HepG2 (cell line): ENCODE measurements around the gene AEN.

Experiments
- POLR2AphosphoS2 ChIP-seq: IDR thresholded peaks from 2 replicates; pipeline ENCODE4 v1.6.1; 2011; ENCODE audit warnings: low read depth, low read length, improper control_type of control experiment
- REPIN1 ChIP-seq: sonication (generic); formaldehyde crosslinking; IDR thresholded peaks from 2 replicates; pipeline ENCODE4 v1.8.0; 2022; ENCODE audit warnings: missing genetic modification reagents, low read depth, mild to moderate bottlenecking, borderline replicate concordance
- ZNF235 ChIP-seq: sonication (generic); formaldehyde crosslinking; IDR thresholded peaks from 2 replicates; pipeline ENCODE4 v1.8.1; 2023; ENCODE audit warnings: mild to moderate bottlenecking, missing genetic modification reagents, borderline replicate concordance
- ZNF839 ChIP-seq: sonication (generic); formaldehyde crosslinking; IDR thresholded peaks from 2 replicates; pipeline ENCODE4 v1.4.0; 2020; ENCODE audit warnings: missing genetic modification reagents, mild to moderate bottlenecking, borderline replicate concordance

DNA sequence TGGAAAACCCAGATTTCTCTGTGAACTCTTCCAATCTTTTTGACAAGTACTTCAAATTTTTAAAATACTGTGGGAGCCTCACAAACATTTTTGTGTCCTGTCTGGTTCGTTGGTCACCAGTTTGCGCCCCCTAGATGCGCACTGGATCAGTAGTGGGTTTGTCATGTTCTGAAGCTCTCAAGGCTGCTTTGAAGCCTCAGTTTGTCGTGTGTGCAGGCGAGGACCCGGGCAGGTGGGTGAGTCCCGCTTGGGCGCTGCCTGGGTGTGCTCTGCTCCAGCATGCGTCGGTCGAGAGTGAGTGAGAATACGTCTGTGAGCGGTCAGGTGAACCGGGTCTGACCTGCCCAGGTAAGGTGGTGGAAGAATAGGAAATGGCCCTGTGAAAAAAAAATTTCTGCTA, 17.3 kb upstream of the AEN start:
- TF ChIP-seq ZNF839 (CRISPR knock-in tag): no peak
- no peak for TF ChIP-seq POLR2AphosphoS2
- no peak for TF ChIP-seq REPIN1 (CRISPR knock-in tag)
- no peak for TF ChIP-seq ZNF235 (CRISPR knock-in tag)
